IMR-90 (cell line): ENCODE results near the gene FOSL2.

Experiments
- BHLHE40 ChIP-seq: fragments of 150-350 bp; IDR thresholded peaks from 2 replicates; pipeline ENCODE4 v1.6.1; 2016; ENCODE audit warnings: mild to moderate bottlenecking, low read depth, low read length
- CEBPB ChIP-seq: IDR thresholded peaks from 2 replicates; pipeline ENCODE4 v1.6.1; 2012; ENCODE audit warnings: low read depth, low read length, improper control_type of control experiment
- ELK1 ChIP-seq: fragments of 150-350 bp; IDR thresholded peaks from 2 replicates; pipeline ENCODE4 v1.6.1; 2016; ENCODE audit warnings: low read depth, mild to moderate bottlenecking, low read length, moderate library complexity, borderline replicate concordance
- MXI1 ChIP-seq: IDR thresholded peaks from 2 replicates; pipeline ENCODE4 v1.6.1; 2012; ENCODE audit warnings: low read depth, mild to moderate bottlenecking, low read length, moderate library complexity, borderline replicate concordance
- POLR2A ChIP-seq: IDR thresholded peaks from 2 replicates; pipeline ENCODE4 v1.6.1; 2012; ENCODE audit warnings: mild to moderate bottlenecking, low read depth, low read length
- RAD21 ChIP-seq: IDR thresholded peaks from 2 replicates; pipeline ENCODE4 v1.6.1; 2012; ENCODE audit warnings: low read length, improper control_type of control experiment
- SMC3 ChIP-seq: fragments of 150-350 bp; IDR thresholded peaks from 2 replicates; pipeline ENCODE4 v1.6.1; 2016; ENCODE audit warnings: low read depth, mild to moderate bottlenecking, antibody characterized with exemption, low read length, moderate library complexity
- TF ChIP-seq, protein P1 (sequence below): conservative IDR thresholded peaks from 2 replicates; pipeline ENCODE4 v1.5.1; 2012; ENCODE audit warnings: mild to moderate bottlenecking, low read depth, low read length, improper control_type of control experiment

DNA sequence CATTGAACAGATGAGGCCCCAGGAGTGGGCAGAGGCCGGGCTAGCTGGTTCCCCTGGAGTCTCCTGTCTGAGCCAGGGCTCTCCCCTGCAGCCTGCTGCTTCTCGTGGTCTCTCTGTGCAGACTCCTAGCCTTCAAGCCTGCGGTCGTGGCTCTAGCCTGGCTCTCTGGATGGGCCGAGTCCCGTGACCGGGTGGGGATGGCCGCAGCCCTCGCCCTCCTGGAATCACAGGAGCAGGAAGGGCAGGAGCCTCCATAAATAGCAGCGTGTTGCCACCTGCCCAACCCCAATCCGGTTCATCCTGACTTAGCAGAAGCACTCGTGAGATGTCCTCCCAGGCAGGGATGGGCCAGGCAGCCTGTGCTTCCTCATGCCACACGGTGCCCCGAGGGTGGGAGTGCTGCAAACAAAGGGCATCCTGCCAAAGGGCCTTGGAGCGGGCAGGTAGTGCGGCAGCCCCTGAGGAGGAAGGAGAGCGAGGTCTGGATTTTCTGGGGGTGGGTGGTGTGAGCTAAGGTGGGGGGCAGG, 43.9 kb downstream of the FOSL2 start:
- no peak for TF ChIP-seq CEBPB
- TF ChIP-seq RAD21, result no peak
- TF ChIP-seq, protein P1, sequence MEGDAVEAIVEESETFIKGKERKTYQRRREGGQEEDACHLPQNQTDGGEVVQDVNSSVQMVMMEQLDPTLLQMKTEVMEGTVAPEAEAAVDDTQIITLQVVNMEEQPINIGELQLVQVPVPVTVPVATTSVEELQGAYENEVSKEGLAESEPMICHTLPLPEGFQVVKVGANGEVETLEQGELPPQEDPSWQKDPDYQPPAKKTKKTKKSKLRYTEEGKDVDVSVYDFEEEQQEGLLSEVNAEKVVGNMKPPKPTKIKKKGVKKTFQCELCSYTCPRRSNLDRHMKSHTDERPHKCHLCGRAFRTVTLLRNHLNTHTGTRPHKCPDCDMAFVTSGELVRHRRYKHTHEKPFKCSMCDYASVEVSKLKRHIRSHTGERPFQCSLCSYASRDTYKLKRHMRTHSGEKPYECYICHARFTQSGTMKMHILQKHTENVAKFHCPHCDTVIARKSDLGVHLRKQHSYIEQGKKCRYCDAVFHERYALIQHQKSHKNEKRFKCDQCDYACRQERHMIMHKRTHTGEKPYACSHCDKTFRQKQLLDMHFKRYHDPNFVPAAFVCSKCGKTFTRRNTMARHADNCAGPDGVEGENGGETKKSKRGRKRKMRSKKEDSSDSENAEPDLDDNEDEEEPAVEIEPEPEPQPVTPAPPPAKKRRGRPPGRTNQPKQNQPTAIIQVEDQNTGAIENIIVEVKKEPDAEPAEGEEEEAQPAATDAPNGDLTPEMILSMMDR, result no peak
- TF ChIP-seq POLR2A, result no peak
- no peak for TF ChIP-seq MXI1
- no peak for TF ChIP-seq BHLHE40
- no peak for TF ChIP-seq ELK1
- no peak for TF ChIP-seq SMC3
